Rectal smooth muscle tissue (tissue), 1 donor: Measurements from ENCODE around the gene KCNN3.

Experiments
- H3K27ac ChIP-seq: one replicate; pipeline ENCODE4 v1.7.0; 2013; ENCODE audit warnings: low read depth, low read length, inconsistent platforms
- H3K27me3 ChIP-seq: one replicate; pipeline ENCODE4 v1.7.0; 2013; ENCODE audit warnings: low read length; ENCODE audit not compliant: control insufficient read depth, insufficient read depth
- H3K36me3 ChIP-seq: one replicate; pipeline ENCODE4 v1.7.0; 2013; ENCODE audit warnings: low read length; ENCODE audit not compliant: control insufficient read depth, insufficient read depth
- H3K4me1 ChIP-seq: one replicate; pipeline ENCODE4 v1.7.0; 2013; ENCODE audit warnings: low read length; ENCODE audit not compliant: control insufficient read depth, insufficient read depth
- H3K4me3 ChIP-seq: one replicate; pipeline ENCODE4 v1.7.0; 2013; ENCODE audit warnings: low read length
- H3K9ac ChIP-seq: one replicate; pipeline ENCODE4 v1.7.0; 2013; ENCODE audit warnings: low read length

KCNN3 gene

GRCh38 chr1:154829062-154829461 lies 41.0 kb downstream of the KCNN3 start:
- no peaks in the 10 kb centered on the region for H3K36me3 ChIP-seq
- peaks cover 30% of the 10 kb centered on the region for H3K4me1 ChIP-seq
- no peak overlapping the region for H3K27ac ChIP-seq
- H3K9ac ChIP-seq: no peak overlapping the region
- H3K4me3 ChIP-seq: no peak overlapping the region
- H3K27me3 ChIP-seq: no peaks in the 10 kb centered on the region

GRCh38 chr1:154824179-154825000 lies 45.7 kb downstream of the KCNN3 start:
- Histone ChIP-seq H3K4me3 (no peak overlapping the region), H3K4me1 (peaks cover 5% of the 10 kb centered on the region), H3K27me3 (no peaks in the 10 kb centered on the region), H3K27ac (no peak overlapping the region), H3K9ac (no peak overlapping the region), H3K36me3 (no peaks in the 10 kb centered on the region)

- H3K27ac ChIP-seq: no peak overlapping the region
- no peak overlapping the region for H3K4me3 ChIP-seq
- no peak overlapping the region for H3K9ac ChIP-seq
- H3K4me1 ChIP-seq: peaks cover 5% of the 10 kb centered on the region
- no peaks in the 10 kb centered on the region for H3K36me3 ChIP-seq
- no peaks in the 10 kb centered on the region for H3K27me3 ChIP-seq
These were observed 47.4 kb downstream of the KCNN3 start for GRCh38 chr1:154822717-154823116.

- Histone ChIP-seq H3K4me3 (no peak overlapping the region), H3K4me1 (peaks cover 5% of the 10 kb centered on the region), H3K27me3 (no peaks in the 10 kb centered on the region), H3K27ac (no peak overlapping the region), H3K36me3 (no peaks in the 10 kb centered on the region), H3K9ac (no peak overlapping the region)
These were observed 47.8 kb downstream of the KCNN3 start for GRCh38 chr1:154822233-154822632.

- no peaks in the 10 kb centered on the region for H3K36me3 ChIP-seq
- H3K4me3 ChIP-seq: no peak overlapping the region
- H3K9ac ChIP-seq: no peak overlapping the region
- no peaks in the 10 kb centered on the region for H3K27me3 ChIP-seq
- peaks cover 5% of the 10 kb centered on the region for H3K4me1 ChIP-seq
- no peak overlapping the region for H3K27ac ChIP-seq
These were observed 49.0 kb downstream of the KCNN3 start for GRCh38 chr1:154821083-154821482.

- Histone ChIP-seq H3K4me1 (peaks cover 5% of the 10 kb centered on the region), H3K4me3 (no peak overlapping the region), H3K36me3 (no peaks in the 10 kb centered on the region), H3K27ac (no peak overlapping the region), H3K27me3 (no peaks in the 10 kb centered on the region), H3K9ac (no peak overlapping the region)
These were observed 49.4 kb downstream of the KCNN3 start for GRCh38 chr1:154820646-154821045.

- peaks cover 3% of the 10 kb centered on the region for H3K4me1 ChIP-seq
- H3K9ac ChIP-seq: no peak overlapping the region
- H3K36me3 ChIP-seq: no peaks in the 10 kb centered on the region
- no peaks in the 10 kb centered on the region for H3K27me3 ChIP-seq
- H3K27ac ChIP-seq: no peak overlapping the region
- H3K4me3 ChIP-seq: no peak overlapping the region
These were observed 50.2 kb downstream of the KCNN3 start for GRCh38 chr1:154819628-154820590.

GRCh38 chr1:154818911-154819310 lies 51.2 kb downstream of the KCNN3 start:
- Histone ChIP-seq H3K4me3 (no peak overlapping the region), H3K4me1 (peaks cover 2% of the 10 kb centered on the region), H3K36me3 (no peaks in the 10 kb centered on the region), H3K9ac (no peak overlapping the region), H3K27me3 (no peaks in the 10 kb centered on the region), H3K27ac (no peak overlapping the region)

- no peak overlapping the region for H3K9ac ChIP-seq
- no peak overlapping the region for H3K4me3 ChIP-seq
- no peak overlapping the region for H3K27ac ChIP-seq
- H3K36me3 ChIP-seq: no peaks in the 10 kb centered on the region
- no peaks in the 10 kb centered on the region for H3K27me3 ChIP-seq
- H3K4me1 ChIP-seq: peaks cover 2% of the 10 kb centered on the region
These were observed 53.1 kb downstream of the KCNN3 start for GRCh38 chr1:154816937-154817336.

- H3K27ac ChIP-seq: no peak overlapping the region
- no peak overlapping the region for H3K4me3 ChIP-seq
- H3K36me3 ChIP-seq: no peaks in the 10 kb centered on the region
- H3K4me1 ChIP-seq: peaks cover 2% of the 10 kb centered on the region
- H3K9ac ChIP-seq: no peak overlapping the region
- H3K27me3 ChIP-seq: no peaks in the 10 kb centered on the region
These were observed 53.7 kb downstream of the KCNN3 start for GRCh38 chr1:154816369-154816768.

- Histone ChIP-seq H3K4me3 (no peak overlapping the region), H3K27me3 (no peaks in the 10 kb centered on the region), H3K9ac (no peak overlapping the region), H3K4me1 (no peaks in the 10 kb centered on the region), H3K27ac (no peak overlapping the region), H3K36me3 (no peaks in the 10 kb centered on the region)
These were observed 56.1 kb downstream of the KCNN3 start for GRCh38 chr1:154813846-154814505.

- no peaks in the 10 kb centered on the region for H3K27me3 ChIP-seq
- no peak overlapping the region for H3K9ac ChIP-seq
- H3K27ac ChIP-seq: no peak overlapping the region
- no peaks in the 10 kb centered on the region for H3K4me1 ChIP-seq
- H3K4me3 ChIP-seq: peak overlapping the region; percentile 7
- H3K36me3 ChIP-seq: no peaks in the 10 kb centered on the region
These were observed 56.7 kb downstream of the KCNN3 start for GRCh38 chr1:154813300-154813816.
